ENCODE results near the gene CNDP2. TPM values are rescaled to one million over a fixed set of nuclear protein-coding genes. Genes with fewer than 3 reads are reported as not detected.

CNDP2 gene
- total RNA-seq, 1 donor from 2014 or later = 71.0 TPM

DNA sequence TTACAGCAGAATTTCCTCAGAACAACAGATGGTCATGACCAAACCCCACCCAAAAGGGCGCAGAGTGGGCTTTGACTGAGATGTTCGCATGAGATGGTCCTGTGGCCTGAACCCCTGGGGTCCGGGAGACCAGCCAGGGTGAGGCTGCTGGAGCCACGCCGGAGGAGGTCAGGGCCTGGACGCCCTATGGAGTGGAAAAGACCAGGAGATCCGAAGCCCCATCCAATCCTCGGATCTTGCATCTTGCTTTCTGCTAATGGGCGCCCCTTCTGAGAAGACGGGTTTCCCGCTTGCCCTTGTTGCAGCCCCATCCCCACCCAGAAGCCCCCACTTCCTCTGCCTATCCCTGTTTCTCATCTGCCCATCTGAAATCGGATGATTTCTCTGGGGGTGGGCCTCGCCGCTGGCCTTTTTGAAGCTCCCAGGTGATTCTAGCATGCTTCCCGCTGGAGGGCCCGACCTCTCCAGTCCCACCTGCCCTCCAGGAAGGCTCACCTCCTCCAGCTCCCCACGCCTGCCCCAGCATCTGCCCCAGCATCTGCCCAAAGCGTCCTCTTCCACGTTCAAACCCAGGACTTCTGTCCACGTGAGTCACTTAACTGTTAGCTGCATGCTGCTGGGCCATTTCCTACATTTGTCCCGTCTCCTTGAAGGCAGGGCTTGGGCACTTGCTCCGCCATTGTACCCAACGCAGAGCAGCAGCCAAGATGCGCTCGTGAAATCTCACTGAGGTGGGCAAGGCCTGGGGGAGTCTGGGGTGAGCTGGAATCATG lies 33.8 kb downstream of the CNDP2 start:
- intact Hi-C loops (cut with micrococcal nuclease) = no loop called here
- Histone ChIP-seq H3K27me3 (ENCODE audit: low read depth) (no peaks in the 10 kb centered on the region), H3K27ac (replicated peaks) (no peak overlapping the region), H3K9me3 (replicated peaks) (no peaks in the 10 kb centered on the region), H3K4me1 (no peaks in the 10 kb centered on the region), H3K4me3 (no peak overlapping the region), H3K36me3 (no peaks in the 10 kb centered on the region)
- DNase-seq = no peak
- TF ChIP-seq, protein P1, sequence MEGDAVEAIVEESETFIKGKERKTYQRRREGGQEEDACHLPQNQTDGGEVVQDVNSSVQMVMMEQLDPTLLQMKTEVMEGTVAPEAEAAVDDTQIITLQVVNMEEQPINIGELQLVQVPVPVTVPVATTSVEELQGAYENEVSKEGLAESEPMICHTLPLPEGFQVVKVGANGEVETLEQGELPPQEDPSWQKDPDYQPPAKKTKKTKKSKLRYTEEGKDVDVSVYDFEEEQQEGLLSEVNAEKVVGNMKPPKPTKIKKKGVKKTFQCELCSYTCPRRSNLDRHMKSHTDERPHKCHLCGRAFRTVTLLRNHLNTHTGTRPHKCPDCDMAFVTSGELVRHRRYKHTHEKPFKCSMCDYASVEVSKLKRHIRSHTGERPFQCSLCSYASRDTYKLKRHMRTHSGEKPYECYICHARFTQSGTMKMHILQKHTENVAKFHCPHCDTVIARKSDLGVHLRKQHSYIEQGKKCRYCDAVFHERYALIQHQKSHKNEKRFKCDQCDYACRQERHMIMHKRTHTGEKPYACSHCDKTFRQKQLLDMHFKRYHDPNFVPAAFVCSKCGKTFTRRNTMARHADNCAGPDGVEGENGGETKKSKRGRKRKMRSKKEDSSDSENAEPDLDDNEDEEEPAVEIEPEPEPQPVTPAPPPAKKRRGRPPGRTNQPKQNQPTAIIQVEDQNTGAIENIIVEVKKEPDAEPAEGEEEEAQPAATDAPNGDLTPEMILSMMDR (IDR thresholded peaks at IDR 0.05; ENCODE audit: borderline replicate concordance) = no peak

GRCh38 chr18:74530584-74530862 lies 34.4 kb downstream of the CNDP2 start:
- H3K36me3 ChIP-seq = no peaks in the 10 kb centered on the region
- intact Hi-C loops (cut with micrococcal nuclease) = no loop called here
- no peaks in the 10 kb centered on the region for H3K9me3 ChIP-seq (replicated peaks)
- H3K4me1 ChIP-seq = no peaks in the 10 kb centered on the region
- no peaks in the 10 kb centered on the region for H3K27me3 ChIP-seq (ENCODE audit: low read depth)
- TF ChIP-seq, protein P1 (IDR thresholded peaks at IDR 0.05; ENCODE audit: borderline replicate concordance) = no peak
- DNase-seq = no peak
- H3K4me3 ChIP-seq = no peak overlapping the region
- no peak overlapping the region for H3K27ac ChIP-seq (replicated peaks)

- Histone ChIP-seq H3K27ac (replicated peaks) (no peak overlapping the region), H3K4me3 (no peak overlapping the region), H3K4me1 (no peaks in the 10 kb centered on the region), H3K9me3 (replicated peaks) (no peaks in the 10 kb centered on the region), H3K36me3 (no peaks in the 10 kb centered on the region), H3K27me3 (ENCODE audit: low read depth) (no peaks in the 10 kb centered on the region)
- DNase-seq = no peak
- TF ChIP-seq, protein P1 (IDR thresholded peaks at IDR 0.05; ENCODE audit: borderline replicate concordance) = no peak
- intact Hi-C loops (cut with micrococcal nuclease) = no loop called here
These were observed 34.9 kb downstream of the CNDP2 start for GRCh38 chr18:74531043-74531442.

DNA sequence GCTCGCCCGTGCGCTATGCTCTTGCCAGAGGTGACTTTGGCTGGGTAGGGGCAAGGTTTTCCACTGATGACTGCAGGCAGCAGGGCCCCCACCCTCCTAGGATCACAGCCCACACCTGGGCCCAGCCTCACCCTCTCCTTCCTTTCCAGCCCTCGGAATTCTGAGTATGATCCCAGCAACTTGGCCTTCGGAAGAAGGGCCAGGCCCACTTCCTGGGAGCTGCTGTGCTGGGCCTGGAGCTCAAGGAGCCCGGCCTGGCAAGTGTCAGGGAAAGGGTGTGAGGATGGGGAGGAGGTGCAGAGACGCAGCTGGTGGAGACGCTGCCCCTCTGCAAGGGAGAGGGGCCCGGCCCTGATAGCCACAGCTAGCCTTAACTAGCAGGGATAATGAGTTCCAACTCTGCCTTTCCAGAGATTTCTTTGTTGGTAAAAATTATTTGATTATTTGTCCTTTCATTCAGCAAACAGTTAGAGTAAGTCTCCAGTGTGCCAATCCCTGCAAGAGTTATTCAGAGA lies 36.4 kb downstream of the CNDP2 start:
- Histone ChIP-seq H3K36me3 (no peaks in the 10 kb centered on the region), H3K9me3 (replicated peaks) (peaks cover 11% of the 10 kb centered on the region), H3K27ac (replicated peaks) (no peak overlapping the region), H3K4me3 (no peak overlapping the region), H3K4me1 (no peaks in the 10 kb centered on the region), H3K27me3 (ENCODE audit: low read depth) (no peaks in the 10 kb centered on the region)
- TF ChIP-seq, protein P1 (IDR thresholded peaks at IDR 0.05; ENCODE audit: borderline replicate concordance) = no peak
- DNase-seq = no peak
- intact Hi-C loops (cut with micrococcal nuclease) = no loop called here

DNA sequence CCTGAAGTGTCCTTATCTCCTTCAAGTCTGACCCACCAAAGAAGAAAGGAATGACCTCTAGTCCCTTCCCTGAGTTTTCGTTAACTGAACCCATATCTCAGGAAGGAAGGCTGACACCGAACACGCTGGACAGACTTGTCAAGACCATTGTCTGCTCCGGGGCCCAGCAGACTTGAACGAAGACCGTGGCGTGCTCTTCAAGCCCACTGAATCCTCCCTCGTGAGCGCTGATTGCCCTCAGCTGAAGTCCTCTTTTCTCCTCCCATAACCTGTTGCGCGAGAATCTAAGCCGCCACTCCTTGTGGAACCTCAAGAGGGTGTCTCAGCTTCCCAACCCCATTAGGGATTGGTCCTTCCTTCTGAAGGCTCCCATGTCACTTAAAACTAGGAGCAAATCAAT lies 37.5 kb downstream of the CNDP2 start:
- Histone ChIP-seq H3K36me3 (no peaks in the 10 kb centered on the region), H3K27ac (replicated peaks) (no peak overlapping the region), H3K4me1 (no peaks in the 10 kb centered on the region), H3K27me3 (ENCODE audit: low read depth) (no peaks in the 10 kb centered on the region), H3K9me3 (replicated peaks) (peaks cover 11% of the 10 kb centered on the region), H3K4me3 (no peak overlapping the region)
- intact Hi-C loops (cut with micrococcal nuclease) = no loop called here
- TF ChIP-seq, protein P1 (IDR thresholded peaks at IDR 0.05; ENCODE audit: borderline replicate concordance) = no peak
- no peak for DNase-seq
